GM18511 (cell line): Measurements from ENCODE around the gene BCL6B.

Experiments used
- ATAC-seq: cut with Tn5 transposase; IDR thresholded peaks from one replicate; pipeline ENCODE4 v1.9.1; 2021; ENCODE audit warnings: mild to moderate bottlenecking, moderate library complexity; ENCODE audit not compliant: unreplicated experiment

BCL6B gene

GRCh38 chr17:7007143-7007542 lies 15.7 kb upstream of the BCL6B start:
- no peak for ATAC-seq

- no peak for ATAC-seq
Observed at GRCh38 chr17:7010523-7010922, 12.3 kb upstream of the BCL6B start.

- ATAC-seq, result no peak
Observed at GRCh38 chr17:7011415-7011814, 11.4 kb upstream of the BCL6B start.

GRCh38 chr17:7011942-7012254 lies 11.0 kb upstream of the BCL6B start:
- no peak for ATAC-seq

GRCh38 chr17:7014261-7014994 lies 8.4 kb upstream of the BCL6B start:
- peak; percentile 80 for ATAC-seq

GRCh38 chr17:7014995-7015958 lies 7.6 kb upstream of the BCL6B start:
- peak; percentile 16 for ATAC-seq

- ATAC-seq, result no peak
Observed at GRCh38 chr17:7016418-7016817, 6.4 kb upstream of the BCL6B start.

- ATAC-seq, result no peak
Observed at GRCh38 chr17:7016886-7017826, 5.7 kb upstream of the BCL6B start.

GRCh38 chr17:7017827-7018200 lies 5.0 kb upstream of the BCL6B start:
- ATAC-seq, result no peak

- ATAC-seq, result no peak
Observed at GRCh38 chr17:7018331-7018964, 4.4 kb upstream of the BCL6B start.

GRCh38 chr17:7019367-7019766 lies 3.5 kb upstream of the BCL6B start:
- no peak for ATAC-seq

GRCh38 chr17:7019839-7020519 lies 2.9 kb upstream of the BCL6B start:
- ATAC-seq, result no peak

GRCh38 chr17:7020894-7021664 lies 1.8 kb upstream of the BCL6B start:
- no peak for ATAC-seq

- ATAC-seq, result peak; percentile 73
Observed at GRCh38 chr17:7021993-7022778, 664 bp upstream of the BCL6B start.

- ATAC-seq, result no peak
Observed at GRCh38 chr17:7023576-7024401, 939 bp downstream of the BCL6B start.

GRCh38 chr17:7024402-7024785 lies 1.5 kb downstream of the BCL6B start:
- no peak for ATAC-seq

GRCh38 chr17:7025245-7025644 lies 2.4 kb downstream of the BCL6B start:
- no peak for ATAC-seq
